T-cell (primary cell): ENCODE measurements around the gene TENM3. TPM values are rescaled to one million over a fixed set of nuclear protein-coding genes. Genes with fewer than 3 reads are reported as not detected.
A peak's percentile ranks its signal among the peaks of the same experiment; 100 is the strongest.

Experiments used
- ATAC-seq, 4 experiments: fragments of 200-7000 bp in 3 of 4; fragments of 150-1000 bp in 1 of 4; cut with Tn5 transposase; replicated peaks in 1 of 4; 1 replicate in 3 of 4; 2 replicates in 1 of 4; pipeline ENCODE4 v1.10.0; 2021; ENCODE audit warnings: moderate library complexity in 3 of 4, mild to moderate bottlenecking in 2 of 4, moderate number of reproducible peaks in 1 of 4
- CTCF ChIA-PET, 2 donors: fragments of 300-600 bp; sonication (Branson Sonifier 250); formaldehyde crosslinking; loops; one replicate each; lab custom pipeline; 2022; ENCODE audit warnings: antibody characterized with exemption in 2 of 2; lab: Charles Lee
- POLR2A ChIA-PET, 2 donors: fragments of 300-600 bp; sonication (Branson Sonifier 250); formaldehyde crosslinking; loops; one replicate each; lab custom pipeline; 2022; ENCODE audit warnings: antibody characterized with exemption in 2 of 2; lab: Charles Lee
- DNase-seq, 35 experiments: peaks; one replicate each; pipeline versions ENCODE4 v3.0.0 to v3.0.0-alpha.2; 2013 to 2023
- H3K27ac ChIP-seq: one replicate; pipeline ENCODE4 v1.5.1; 2013; ENCODE audit warnings: low read length
- H3K27me3 ChIP-seq, 2 experiments: replicated peaks in 1 of 2; 1 replicate in 1 of 2; 2 replicates in 1 of 2; pipeline versions ENCODE4 v1.6.1 to v1.7.0; 2013; ENCODE audit warnings: low read length in 1 of 2, mixed read lengths in 1 of 2; ENCODE audit not compliant: control insufficient read depth in 2 of 2, insufficient read depth in 2 of 2; ENCODE audit errors: extremely low read depth in 1 of 2
- H3K36me3 ChIP-seq, 2 donors: 1 replicate in 1 of 2; 2 replicates in 1 of 2; pipeline versions ENCODE4 v1.6.1 to v1.7.0; 2013; ENCODE audit warnings: low read length in 1 of 2; ENCODE audit not compliant: control insufficient read depth in 2 of 2, insufficient read depth in 1 of 2; ENCODE audit errors: extremely low read depth in 1 of 2
- H3K4me1 ChIP-seq, 2 experiments: 1 replicate in 1 of 2; 2 replicates in 1 of 2; pipeline versions ENCODE4 v1.6.1 to v1.7.0; 2013; ENCODE audit warnings: low read length in 2 of 2, mixed read lengths in 1 of 2; ENCODE audit not compliant: insufficient read depth in 2 of 2, control insufficient read depth in 1 of 2; ENCODE audit errors: extremely low read depth in 1 of 2
- H3K4me3 ChIP-seq, 2 donors: 1 replicate in 1 of 2; 2 replicates in 1 of 2; pipeline versions ENCODE4 v1.5.1 to v1.7.0; 2013; ENCODE audit warnings: mild to moderate bottlenecking in 2 of 2, low read length in 1 of 2, moderate library complexity in 1 of 2; ENCODE audit not compliant: control insufficient read depth in 1 of 2; ENCODE audit errors: extremely low read depth in 1 of 2
- H3K9me3 ChIP-seq: 2 replicates; pipeline ENCODE4 v1.7.0; 2013
- H3K27ac Mint-ChIP-seq, 2 donors: one replicate each; pipeline ENCODE4 v1.8.0; 2020 to 2021; ENCODE audit warnings: mild to moderate bottlenecking in 2 of 2, mixed read lengths in 2 of 2
- H3K27me3 Mint-ChIP-seq, 2 donors: one replicate each; pipeline ENCODE4 v1.8.0; 2021 to 2022; ENCODE audit warnings: mixed read lengths in 2 of 2
- H3K36me3 Mint-ChIP-seq: one replicate; pipeline ENCODE4 v1.8.0; 2021; ENCODE audit warnings: mixed read lengths
- H3K4me1 Mint-ChIP-seq, 3 donors: one replicate each; pipeline ENCODE4 v1.8.0; 2020 to 2022; ENCODE audit warnings: mixed read lengths in 3 of 3, mild to moderate bottlenecking in 1 of 3
- H3K4me3 Mint-ChIP-seq, 3 donors: one replicate each; pipeline ENCODE4 v1.8.0; 2020 to 2022; ENCODE audit warnings: mild to moderate bottlenecking in 3 of 3, mixed read lengths in 3 of 3, moderate library complexity in 3 of 3
- H3K9me3 Mint-ChIP-seq, 3 donors: one replicate each; pipeline ENCODE4 v1.8.0; 2020 to 2022; ENCODE audit warnings: mixed read lengths in 3 of 3
- WGBS: methylation state at CpG from one replicate; pipeline ENCODE4 v1.1.5; 2013; ENCODE audit warnings: missing lambda C conversion rate; ENCODE audit not compliant: insufficient coverage; 5-methylcytosine and 5-hydroxymethylcytosine counted together
- total RNA-seq, 35 experiments: library from RNA in 6 of 35; stranded (reverse) in 6 of 35; fragments of 120-200 nt in 1 of 35; gene quantifications; one replicate each; pipeline versions ENCODE4 v1.2.1 to v1.2.4 and lab custom pipeline; 2013 to 2026

TENM3 gene
- total RNA-seq, 5 donors from 2014 or later (not counting 1 experiment from before 2014, with no cell fraction given), result 0.03 to 0.44 (median 0.16) TPM; not detected in 2

DNA sequence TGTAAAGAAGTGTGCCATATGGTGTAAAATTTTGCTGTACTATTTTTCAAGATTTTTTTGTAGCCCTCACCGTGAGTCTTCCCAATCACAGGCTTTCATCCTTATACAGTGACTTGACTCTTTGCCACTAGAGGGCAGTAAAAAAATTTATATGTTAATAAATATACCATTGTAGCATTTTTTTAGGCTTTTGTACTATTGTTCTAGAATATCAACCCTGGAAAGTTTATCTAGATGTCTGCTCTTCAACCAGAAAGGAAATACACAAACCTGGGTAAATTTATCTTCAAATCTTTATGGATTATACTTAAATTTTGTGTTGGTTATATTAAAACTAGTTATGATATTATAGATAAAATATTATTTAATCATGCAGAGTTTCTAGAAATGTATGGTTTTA lies 235.3 kb downstream of the TENM3 start:
- peak in 1 of 35 experiments; percentile 35 for DNase-seq
- Mint-ChIP-seq H3K27ac (no peak overlapping the region), H3K9me3 (no peaks in the 10 kb centered on the region), H3K4me1 (no peaks in the 10 kb centered on the region), H3K36me3 (no peaks in the 10 kb centered on the region), H3K4me3 (no peak overlapping the region), H3K27me3 (peaks cover 0 to 3% of the 10 kb centered on the region in 2 donors)
- no peak overlapping the region for H3K27ac ChIP-seq
- peaks cover 0 to 2% of the 10 kb centered on the region in 2 experiments for H3K27me3 ChIP-seq
- WGBS, result no CpG with 5 or more reads among the region's 1 CpG
- no peaks in the 10 kb centered on the region for H3K36me3 ChIP-seq
- H3K4me1 ChIP-seq, result no peaks in the 10 kb centered on the region
- ChIA-PET CTCF (no interaction called here), POLR2A (no interaction called here)
- ATAC-seq, result peak in 2 of 4 experiments; percentile 32 to 47
- H3K4me3 ChIP-seq, result no peak overlapping the region
- no peaks in the 10 kb centered on the region for H3K9me3 ChIP-seq

- ChIA-PET CTCF (no interaction called here), POLR2A (no interaction called here)
- no peak for DNase-seq
These were observed 240.5 kb downstream of the TENM3 start for GRCh38 chr4:182483685-182484084.

DNA sequence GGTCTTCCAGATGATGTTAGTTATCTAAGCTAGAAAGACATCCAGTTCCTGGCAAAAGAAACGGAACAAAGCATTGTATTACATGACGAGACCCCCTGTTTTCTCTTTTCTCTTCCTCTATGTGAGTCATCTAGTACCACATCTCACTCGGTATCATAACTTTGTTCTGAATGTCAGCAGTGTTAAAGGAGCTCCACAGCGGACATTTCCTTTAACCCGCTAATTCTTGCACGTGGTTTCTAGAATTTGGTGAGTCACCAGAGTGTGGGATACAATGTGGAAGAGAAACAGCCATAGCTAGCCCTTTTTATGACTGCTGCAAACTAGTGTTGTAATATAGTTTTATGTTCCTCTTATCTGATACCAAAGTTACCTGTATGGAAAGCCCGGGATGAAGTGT lies 243.7 kb downstream of the TENM3 start:
- ChIA-PET CTCF (no interaction called here), POLR2A (no interaction called here)
- no peak for DNase-seq
- peaks cover 0 to 2% of the 10 kb centered on the region in 2 experiments for H3K27me3 ChIP-seq
- Mint-ChIP-seq H3K27me3 (peaks cover 12 to 14% of the 10 kb centered on the region in 2 donors), H3K4me3 (no peak overlapping the region), H3K27ac (no peak overlapping the region), H3K36me3 (no peaks in the 10 kb centered on the region), H3K4me1 (peaks cover 1 to 5% (median 3%) of the 10 kb centered on the region in 3 donors), H3K9me3 (no peaks in the 10 kb centered on the region)
- ATAC-seq, result no peak
- no CpG with 5 or more reads among the region's 7 CpGs for WGBS
- H3K4me3 ChIP-seq, result no peak overlapping the region
- H3K9me3 ChIP-seq, result no peaks in the 10 kb centered on the region
- H3K4me1 ChIP-seq, result no peaks in the 10 kb centered on the region
- H3K27ac ChIP-seq, result no peak overlapping the region
- H3K36me3 ChIP-seq, result no peaks in the 10 kb centered on the region

More at GRCh38 chr4:182483685-182484084, 240.5 kb downstream of the TENM3 start:
- no peak for ATAC-seq
- Histone ChIP-seq H3K4me1 (no peaks in the 10 kb centered on the region), H3K36me3 (no peaks in the 10 kb centered on the region), H3K27me3 (peaks cover 0 to 2% of the 10 kb centered on the region in 2 experiments), H3K9me3 (no peaks in the 10 kb centered on the region), H3K4me3 (no peak overlapping the region), H3K27ac (no peak overlapping the region)
- H3K27me3 Mint-ChIP-seq, result peaks cover 5 to 9% of the 10 kb centered on the region in 2 donors
- H3K36me3 Mint-ChIP-seq, result no peaks in the 10 kb centered on the region
- no peaks in the 10 kb centered on the region for H3K4me1 Mint-ChIP-seq
- no CpG with 5 or more reads among the region's 6 CpGs for WGBS
- H3K4me3 Mint-ChIP-seq, result no peak overlapping the region
- no peaks in the 10 kb centered on the region for H3K9me3 Mint-ChIP-seq
- H3K27ac Mint-ChIP-seq, result no peak overlapping the region

DNA sequence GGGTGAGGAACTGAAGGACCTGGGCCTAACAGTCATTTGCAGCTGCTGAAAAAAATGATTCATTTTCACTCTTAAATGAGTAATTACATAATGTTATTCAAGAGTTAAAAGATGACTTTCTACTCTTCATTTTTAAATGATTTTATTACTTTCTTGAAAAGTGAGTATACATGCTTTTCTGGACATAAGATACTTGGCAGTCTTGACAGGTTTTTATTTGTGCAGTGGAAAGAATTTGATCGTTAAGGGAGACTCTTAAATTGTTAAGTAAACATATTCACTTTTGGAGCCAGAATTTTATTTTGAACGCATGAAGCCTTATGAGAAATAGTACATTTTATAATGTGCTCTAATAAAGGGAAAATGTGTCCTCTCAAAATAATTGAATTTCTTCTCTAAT lies 245.7 kb downstream of the TENM3 start:
- ATAC-seq, result no peak
- Histone ChIP-seq H3K27ac (no peak overlapping the region), H3K4me3 (no peak overlapping the region), H3K36me3 (no peaks in the 10 kb centered on the region), H3K4me1 (no peaks in the 10 kb centered on the region), H3K27me3 (peaks cover 0 to 2% of the 10 kb centered on the region in 2 experiments), H3K9me3 (no peaks in the 10 kb centered on the region)
- no peaks in the 10 kb centered on the region for H3K9me3 Mint-ChIP-seq
- DNase-seq, result no peak
- H3K4me3 Mint-ChIP-seq, result no peak overlapping the region
- H3K36me3 Mint-ChIP-seq, result no peaks in the 10 kb centered on the region
- peaks cover 7 to 14% of the 10 kb centered on the region in 2 donors for H3K27me3 Mint-ChIP-seq
- peaks cover 6 to 13% (median 10%) of the 10 kb centered on the region in 3 donors for H3K4me1 Mint-ChIP-seq
- WGBS, result no CpG with 5 or more reads among the region's 2 CpGs
- H3K27ac Mint-ChIP-seq, result no peak overlapping the region
- ChIA-PET POLR2A (no interaction called here), CTCF (interaction anchor here in 1 of 2 donors (0.7 kb wide), 1 partner anchor 317 kb away, joined by 3 read pairs; no protein-coding TSS in a partner anchor)

- ChIA-PET POLR2A (no interaction called here), CTCF (no interaction called here)
- H3K4me3 Mint-ChIP-seq, result no peak overlapping the region
- Histone ChIP-seq H3K4me3 (no peak overlapping the region), H3K9me3 (no peaks in the 10 kb centered on the region), H3K27ac (no peak overlapping the region), H3K36me3 (no peaks in the 10 kb centered on the region), H3K27me3 (peaks cover 0 to 2% of the 10 kb centered on the region in 2 experiments), H3K4me1 (no peaks in the 10 kb centered on the region)
- no peak overlapping the region for H3K27ac Mint-ChIP-seq
- no peaks in the 10 kb centered on the region for H3K36me3 Mint-ChIP-seq
- H3K4me1 Mint-ChIP-seq, result peaks cover 6 to 13% (median 10%) of the 10 kb centered on the region in 3 donors
- no peak for ATAC-seq
- DNase-seq, result no peak
- peaks cover 7 to 14% of the 10 kb centered on the region in 2 donors for H3K27me3 Mint-ChIP-seq
- no peaks in the 10 kb centered on the region for H3K9me3 Mint-ChIP-seq
- 55% methylated on average over 2 of the region's 2 CpGs for WGBS
These were observed 246.4 kb downstream of the TENM3 start for GRCh38 chr4:182489607-182490006.

DNA sequence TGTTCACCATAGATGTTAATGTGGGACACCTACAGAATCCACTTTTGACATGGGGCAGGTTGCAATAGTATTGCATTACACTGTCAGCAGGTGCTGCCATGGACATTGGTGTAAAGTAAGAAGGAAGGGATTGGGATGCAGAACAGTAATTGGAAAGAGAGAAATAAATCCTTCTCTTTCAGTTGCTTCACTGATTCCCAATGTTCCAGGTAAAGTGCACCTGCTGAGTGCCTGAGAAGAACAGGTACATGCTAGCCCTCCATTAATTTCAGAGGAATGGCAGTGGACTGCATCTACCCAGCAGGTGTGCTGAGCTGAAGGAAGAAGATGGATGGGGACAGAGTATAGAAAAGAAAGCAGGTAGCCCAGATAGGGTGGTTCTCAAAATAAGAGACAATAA lies 248.5 kb downstream of the TENM3 start:
- Histone ChIP-seq H3K4me1 (no peaks in the 10 kb centered on the region), H3K4me3 (no peak overlapping the region), H3K27me3 (peaks cover 0 to 2% of the 10 kb centered on the region in 2 experiments), H3K27ac (no peak overlapping the region), H3K36me3 (no peaks in the 10 kb centered on the region), H3K9me3 (no peaks in the 10 kb centered on the region)
- H3K27ac Mint-ChIP-seq, result no peak overlapping the region
- DNase-seq (no peak), ATAC-seq (no peak)
- ChIA-PET POLR2A (no interaction called here), CTCF (no interaction called here)
- no peak overlapping the region for H3K4me3 Mint-ChIP-seq
- peaks cover 6 to 13% (median 10%) of the 10 kb centered on the region in 3 donors for H3K4me1 Mint-ChIP-seq
- no peaks in the 10 kb centered on the region for H3K9me3 Mint-ChIP-seq
- no peaks in the 10 kb centered on the region for H3K36me3 Mint-ChIP-seq
- peaks cover 3 to 22% of the 10 kb centered on the region in 2 donors for H3K27me3 Mint-ChIP-seq
